Osteoblast (primary cell): ENCODE results near the gene FOLR2. TPM values are rescaled to one million over a fixed set of nuclear protein-coding genes. Genes with fewer than 3 reads are reported as not detected.

Source experiments
- DNase-seq: peaks from one replicate; pipeline ENCODE4 v3.0.0; 2011; ENCODE audit warnings: low spot score, mixed read lengths; ENCODE audit not compliant: insufficient read length; ENCODE audit errors: missing footprints
- H2AFZ ChIP-seq: 2 replicates; pipeline ENCODE4 v1.6.0; 2011; ENCODE audit warnings: mild to moderate bottlenecking, low read length
- H3K27ac ChIP-seq: 2 replicates; pipeline ENCODE4 v1.5.1; 2011; ENCODE audit warnings: mild to moderate bottlenecking, low read depth, low read length, moderate library complexity
- H3K27me3 ChIP-seq: 2 replicates; pipeline ENCODE4 v1.6.0; 2012; ENCODE audit warnings: mild to moderate bottlenecking, control low read depth, inconsistent platforms, low read length, moderate library complexity; ENCODE audit not compliant: insufficient read depth
- H3K36me3 ChIP-seq: 2 replicates; pipeline ENCODE4 v1.5.1; 2011; ENCODE audit warnings: mild to moderate bottlenecking, low read length, control low read depth, moderate library complexity; ENCODE audit not compliant: insufficient read depth
- H3K4me1 ChIP-seq: 2 replicates; pipeline ENCODE4 v1.5.1; 2011; ENCODE audit warnings: mild to moderate bottlenecking, low read length, control low read depth, moderate library complexity; ENCODE audit not compliant: insufficient read depth
- H3K4me2 ChIP-seq: 2 replicates; pipeline ENCODE4 v1.6.0; 2011; ENCODE audit warnings: mild to moderate bottlenecking, low read length; ENCODE audit not compliant: insufficient read depth
- H3K4me3 ChIP-seq: fragments of 200-600 bp; sonication (generic); 3 replicates; pipeline ENCODE4 v1.5.1; 2012; ENCODE audit warnings: mild to moderate bottlenecking, low read length, inconsistent platforms; ENCODE audit not compliant: insufficient read depth
- H3K79me2 ChIP-seq: 2 replicates; pipeline ENCODE4 v1.6.0; 2012; ENCODE audit warnings: mild to moderate bottlenecking, low read length, control low read depth, inconsistent platforms; ENCODE audit not compliant: insufficient read depth
- H3K9me3 ChIP-seq: 2 replicates; pipeline ENCODE4 v1.5.1; 2011; ENCODE audit warnings: low read depth, low read length, control low read depth
- H4K20me1 ChIP-seq: 2 replicates; pipeline ENCODE4 v1.6.0; 2012; ENCODE audit warnings: mild to moderate bottlenecking, low read length, control low read depth; ENCODE audit not compliant: insufficient read depth
- CTCF ChIP-seq: IDR thresholded peaks from 2 replicates; pipeline ENCODE4 v1.5.1; 2011; ENCODE audit warnings: mild to moderate bottlenecking, low read depth, low read length, moderate library complexity; ENCODE audit errors: extremely low read depth
- total RNA-seq: library from RNA; depleted of rRNA; stranded (reverse); fragments of >200 nt; gene quantifications from 2 replicates; pipeline ENCODE4 v1.2.3, GENCODE V29; 2012

FOLR2 gene
- total RNA-seq, 1 donor, result not detected

GRCh38 chr11:72223615-72224563, 7.3 kb downstream of the FOLR2 start:
- peaks cover 16% of the 10 kb centered on the region for H3K4me1 ChIP-seq
- DNase-seq, result peak; percentile 96
- H2AFZ ChIP-seq, result peak overlapping the region; percentile 90
- no peaks in the 10 kb centered on the region for H3K9me3 ChIP-seq
- no peak for TF ChIP-seq CTCF
- peaks cover 48% of the 10 kb centered on the region for H3K79me2 ChIP-seq
- H3K27ac ChIP-seq, result peak overlapping the region; percentile 74
- H3K27me3 ChIP-seq, result no peaks in the 10 kb centered on the region
- peak overlapping the region; percentile 95 for H3K4me3 ChIP-seq
- peaks cover 18% of the 10 kb centered on the region for H3K36me3 ChIP-seq
- peak overlapping the region; percentile 93 for H3K4me2 ChIP-seq
- H4K20me1 ChIP-seq, result peaks cover 34% of the 10 kb centered on the region

GRCh38 chr11:72224564-72225410, 8.2 kb downstream of the FOLR2 start, which contains the start of gene INPPL1:
Gene INPPL1, plus strand, starts transcription at chr11:72224767. Its CDS starts 218 bp downstream, at chr11:72224985.
- DNase-seq, result peak; percentile 93
- H3K9me3 ChIP-seq, result no peaks in the 10 kb centered on the region
- peak within 1 kb of the TSS; percentile 93 for H3K4me2 ChIP-seq
- H3K27me3 ChIP-seq, result no peaks in the 10 kb centered on the region
- H2AFZ ChIP-seq, result peak within 1 kb of the TSS; percentile 90
- peaks cover 51% of the 10 kb centered on the region for H3K79me2 ChIP-seq
- peaks cover 16% of the 10 kb centered on the region for H3K4me1 ChIP-seq
- no peak for TF ChIP-seq CTCF
- H3K4me3 ChIP-seq, result peak within 1 kb of the TSS; percentile 95
- H3K36me3 ChIP-seq, result peaks cover 27% of the 10 kb centered on the region
- peak within 1 kb of the TSS; percentile 74 for H3K27ac ChIP-seq
- peaks cover 43% of the 10 kb centered on the region for H4K20me1 ChIP-seq

GRCh38 chr11:72225411-72225951, 8.9 kb downstream of the FOLR2 start:
- H3K4me1 ChIP-seq, result peaks cover 16% of the 10 kb centered on the region
- no peaks in the 10 kb centered on the region for H3K27me3 ChIP-seq
- peaks cover 34% of the 10 kb centered on the region for H3K36me3 ChIP-seq
- DNase-seq, result peak; percentile 74
- peaks cover 51% of the 10 kb centered on the region for H3K79me2 ChIP-seq
- peak overlapping the region; percentile 82 for H3K4me2 ChIP-seq
- peaks cover 50% of the 10 kb centered on the region for H4K20me1 ChIP-seq
- H2AFZ ChIP-seq, result no peak overlapping the region
- no peak for TF ChIP-seq CTCF
- H3K27ac ChIP-seq, result peak overlapping the region; percentile 17
- H3K4me3 ChIP-seq, result peak overlapping the region; percentile 95
- no peaks in the 10 kb centered on the region for H3K9me3 ChIP-seq
